H1 (cell line): ENCODE measurements around the gene PIWIL1. TPM values are rescaled to one million over a fixed set of nuclear protein-coding genes. Genes with fewer than 3 reads are reported as not detected.

ENCODE experiments used
- CTCF ChIP-seq, 3 experiments: IDR thresholded peaks; 1 replicate in 2 of 3; 2 replicates in 1 of 3; pipeline versions ENCODE4 v1.5.1 to v1.6.1; 2011; ENCODE audit warnings: low read length in 3 of 3, mild to moderate bottlenecking in 3 of 3, inconsistent platforms in 2 of 3, low read depth in 1 of 3, moderate library complexity in 1 of 3; ENCODE audit not compliant: insufficient read depth in 1 of 3; ENCODE audit errors: control extremely low read depth in 1 of 3
- SIX5 ChIP-seq: IDR thresholded peaks from 2 replicates; pipeline ENCODE4 v1.6.1; 2011; ENCODE audit warnings: mild to moderate bottlenecking, low read depth, low read length
- polyA plus RNA-seq, 7 experiments: library from polyadenylated mRNA; depleted of rRNA in 3 of 7; stranded (reverse) in 5 of 7; unstranded in 2 of 7; fragments of >200 nt in 5 of 7; fragments of 200-250 nt in 2 of 7; gene quantifications; 1 replicate in 5 of 7; 2 replicates in 1 of 7; 4 replicates in 1 of 7; pipeline versions ENCODE4 v1.2.1 to v1.2.3, GENCODE V29; 2011 to 2013; ENCODE audit warnings: missing spikeins in 2 of 7, mixed read lengths in 2 of 7
- total RNA-seq: library from RNA; stranded (reverse); fragmentation: NEBNext Ultra II Directional; extraction: Animal tissue kit (Norgen Biotek cat#: 25700); gene quantifications from 2 replicates; pipeline ENCODE4 v1.2.1, GENCODE V29; 2021

Gene PIWIL1
- total and polyA plus RNA-seq, 2 of the 8 experiments (the other 6 are each of a cell fraction or from before 2014, with no cell fraction given): not detected

- TF ChIP-seq CTCF (IDR thresholded peaks at IDR 0.05; ENCODE audit: control extremely low read depth in 1 of 3, insufficient read depth in 1 of 3, low read depth in 1 of 3, low read length in 3 of 3) (no peak), SIX5 (no peak)
These were observed 67.6 kb downstream of the PIWIL1 start (continued) for GRCh38 chr12:130405332-130405731.
